Right renal pelvis (tissue), 4 donors: Measurements from ENCODE around the gene SYNDIG1. TPM values are rescaled to one million over a fixed set of nuclear protein-coding genes. Genes with fewer than 3 reads are reported as not detected.

Source experiments
- DNase-seq, 4 donors: peaks; one replicate each; pipeline ENCODE4 v3.0.0-alpha.2; 2013; ENCODE audit warnings: low read depth in 4 of 4, low spot score in 3 of 4, missing footprints in 1 of 4
- polyA plus RNA-seq, 4 donors: library from polyadenylated mRNA; unstranded; fragments of 120-200 nt; gene quantifications; one replicate each; pipeline ENCODE4 v1.2.1, GENCODE V29; 2013; ENCODE audit not compliant: insufficient read length in 4 of 4

SYNDIG1 gene
- polyA plus RNA-seq, 4 donors, result 7.9 to 9.8 (median 9.6) TPM

GRCh38 chr20:24580855-24581254 lies 111.4 kb downstream of the SYNDIG1 start:
- no peak for DNase-seq

GRCh38 chr20:24581443-24582170 lies 112.2 kb downstream of the SYNDIG1 start:
- DNase-seq, result no peak

GRCh38 chr20:24582373-24583168 lies 113.1 kb downstream of the SYNDIG1 start:
- no peak for DNase-seq

- no peak for DNase-seq
Observed at GRCh38 chr20:24583169-24583792, 113.9 kb downstream of the SYNDIG1 start.

GRCh38 chr20:24584078-24584477 lies 114.6 kb downstream of the SYNDIG1 start:
- no peak for DNase-seq

- DNase-seq, result no peak
Observed at GRCh38 chr20:24584538-24585356, 115.3 kb downstream of the SYNDIG1 start.

- no peak for DNase-seq
Observed at GRCh38 chr20:24585796-24586522, 116.5 kb downstream of the SYNDIG1 start.

- DNase-seq, result no peak
Observed at GRCh38 chr20:24586523-24586840, 117.1 kb downstream of the SYNDIG1 start.

GRCh38 chr20:24587384-24588046 lies 118.1 kb downstream of the SYNDIG1 start:
- DNase-seq, result no peak

GRCh38 chr20:24588047-24588635 lies 118.7 kb downstream of the SYNDIG1 start:
- DNase-seq, result no peak

- no peak for DNase-seq
Observed at GRCh38 chr20:24588725-24589340, 119.4 kb downstream of the SYNDIG1 start.

- no peak for DNase-seq
Observed at GRCh38 chr20:24589381-24589780, 120.0 kb downstream of the SYNDIG1 start.

- DNase-seq, result no peak
Observed at GRCh38 chr20:24589815-24590177, 120.4 kb downstream of the SYNDIG1 start.

- no peak for DNase-seq
Observed at GRCh38 chr20:24590178-24590982, 121.0 kb downstream of the SYNDIG1 start.

GRCh38 chr20:24597051-24597450 lies 127.6 kb downstream of the SYNDIG1 start:
- DNase-seq, result no peak

- DNase-seq, result no peak
Observed at GRCh38 chr20:24598346-24598745, 128.9 kb downstream of the SYNDIG1 start.

GRCh38 chr20:24598996-24599395 lies 129.6 kb downstream of the SYNDIG1 start:
- no peak for DNase-seq

GRCh38 chr20:24600012-24600411 lies 130.6 kb downstream of the SYNDIG1 start:
- no peak for DNase-seq
